Kidney (tissue), 14 donors: ENCODE data around the gene ZNF521. TPM values are rescaled to one million over a fixed set of nuclear protein-coding genes. Genes with fewer than 3 reads are reported as not detected.

Experiments
- DNase-seq, 5 donors: peaks; one replicate each; pipeline ENCODE4 v3.0.0-alpha.2; 2013 to 2020
- FAIRE-seq: peaks from 2 replicates; lab custom pipeline; 2012; peaks lifted over from hg19 to GRCh38; lab: Jason Lieb, UNC
- H3K27ac ChIP-seq, 2 donors: one replicate each; pipeline ENCODE4 v1.7.0; 2013; ENCODE audit warnings: low read depth in 2 of 2, low read length in 2 of 2, inconsistent platforms in 1 of 2
- H3K27me3 ChIP-seq: one replicate; pipeline ENCODE4 v1.7.1; 2013; ENCODE audit warnings: low read length, inconsistent platforms; ENCODE audit not compliant: control insufficient read depth, insufficient read depth
- H3K36me3 ChIP-seq, 3 donors: one replicate each; pipeline versions ENCODE4 v1.7.0 to v1.7.1; 2013; ENCODE audit warnings: low read length in 3 of 3, control low read depth in 1 of 3, inconsistent platforms in 1 of 3; ENCODE audit not compliant: insufficient read depth in 3 of 3, control insufficient read depth in 2 of 3
- H3K4me1 ChIP-seq, 3 donors: one replicate each; pipeline versions ENCODE4 v1.7.0 to v1.7.1; 2013; ENCODE audit warnings: low read length in 3 of 3, inconsistent platforms in 1 of 3, low read depth in 1 of 3; ENCODE audit not compliant: control insufficient read depth in 2 of 3, insufficient read depth in 2 of 3
- H3K4me3 ChIP-seq, 3 donors: one replicate each; pipeline versions ENCODE4 v1.7.0 to v1.8.1; 2013; ENCODE audit warnings: low read length in 3 of 3, control low read depth in 1 of 3, inconsistent platforms in 1 of 3
- H3K9ac ChIP-seq, 3 donors: one replicate each; pipeline versions ENCODE4 v1.7.0 to v1.7.1; 2013; ENCODE audit warnings: low read length in 3 of 3, control low read depth in 1 of 3, inconsistent platforms in 1 of 3
- H3K9me3 ChIP-seq, 3 donors: one replicate each; pipeline versions ENCODE4 v1.7.0 to v1.7.1; 2013; ENCODE audit warnings: low read length in 3 of 3, control low read depth in 1 of 3, inconsistent platforms in 1 of 3; ENCODE audit not compliant: control insufficient read depth in 2 of 3, insufficient read depth in 1 of 3
- intact Hi-C: fragments of 100-400 bp; cut with DNase I; formaldehyde crosslinking; loops from one replicate; pipeline ENCODE4 v1.11.1; 2022
- polyA plus RNA-seq: library from polyadenylated mRNA; stranded (reverse); fragments of 350-450 nt; fragmentation: Illumina TruSeq; extraction: RNeasy Lipid Tissue Mini Kit (QIAGEN cat#74804); gene quantifications from one replicate; pipeline ENCODE4 v1.2.3, GENCODE V29; 2014; ENCODE audit warnings: low read depth, low replicate concordance; ENCODE audit not compliant: insufficient read depth
- total RNA-seq: library from RNA; stranded (reverse); fragmentation: NEBNext Ultra II Directional; extraction: Animal tissue kit (Norgen Biotek cat#: 25700); gene quantifications from one replicate; pipeline ENCODE4 v1.2.1, GENCODE V29; 2021
- TF ChIP-seq, protein P1 (sequence below): IDR thresholded peaks from 3 replicates; pipeline ENCODE4 v1.5.1; 2012; ENCODE audit warnings: mild to moderate bottlenecking, moderate library complexity, borderline replicate concordance; ENCODE audit not compliant: insufficient read depth; ENCODE audit errors: extremely low read depth
- donor health status: control.
- donor health status: control.
- donor health status: control.
- donor health status: control.
- donor health status: control.
- donor health status: DM: yes; HTN: yes; CAD: no.
- donor health status: Normal renal cell carcinoma (clear cell type).

ZNF521 gene
- total and polyA plus RNA-seq, 2 donors from 2014 or later, result 1.8 to 18.0 TPM

DNA sequence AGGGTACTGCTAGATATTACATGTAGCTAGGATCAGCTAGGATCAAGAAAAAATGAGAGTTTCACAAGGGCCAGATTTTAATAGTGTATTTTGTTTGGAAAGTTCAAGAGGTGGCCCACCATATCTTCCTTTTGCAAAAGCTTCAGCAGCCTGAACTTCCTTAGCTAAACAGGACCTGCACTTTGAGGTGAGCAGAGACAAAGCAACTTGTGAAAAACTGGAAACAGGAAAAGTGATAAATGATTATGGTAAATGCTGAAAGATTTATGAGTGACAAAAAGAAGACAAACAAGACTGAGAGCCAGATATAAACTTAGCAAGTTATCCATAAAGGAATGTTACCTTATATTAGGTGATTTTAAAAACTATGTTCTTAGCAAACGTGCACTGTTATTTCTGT is 123.6 kb downstream of the ZNF521 start:
- H3K9ac ChIP-seq, result no peak overlapping the region

DNA sequence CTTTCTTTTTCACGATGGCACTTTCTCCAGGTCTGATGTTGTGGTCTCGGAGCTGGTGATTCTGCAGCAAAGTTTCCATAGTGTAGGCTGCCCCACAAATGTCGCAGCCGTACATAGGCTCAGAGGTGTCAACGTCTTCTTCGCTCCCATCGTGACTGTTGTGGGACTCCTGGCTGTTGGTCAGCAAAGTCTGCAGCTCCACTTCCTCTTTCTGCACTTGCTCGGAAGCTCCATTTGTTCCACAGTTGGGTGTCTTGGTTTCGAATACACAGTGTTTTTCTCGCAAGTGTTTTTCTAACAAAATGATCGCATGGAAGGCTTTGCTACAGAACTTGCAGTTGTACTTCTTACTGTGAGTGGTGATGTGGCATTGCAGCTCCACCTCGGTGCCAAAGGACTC is 126.8 kb downstream of the ZNF521 start:
- Histone ChIP-seq H3K9me3 (no peaks in the 10 kb centered on the region), H3K9ac (no peak overlapping the region), H3K4me3 (no peak overlapping the region), H3K27me3 (no peaks in the 10 kb centered on the region), H3K36me3 (no peaks in the 10 kb centered on the region), H3K27ac (no peak overlapping the region), H3K4me1 (peaks cover 0 to 3% (median 0%) of the 10 kb centered on the region in 3 donors)
- TF ChIP-seq, protein P1, sequence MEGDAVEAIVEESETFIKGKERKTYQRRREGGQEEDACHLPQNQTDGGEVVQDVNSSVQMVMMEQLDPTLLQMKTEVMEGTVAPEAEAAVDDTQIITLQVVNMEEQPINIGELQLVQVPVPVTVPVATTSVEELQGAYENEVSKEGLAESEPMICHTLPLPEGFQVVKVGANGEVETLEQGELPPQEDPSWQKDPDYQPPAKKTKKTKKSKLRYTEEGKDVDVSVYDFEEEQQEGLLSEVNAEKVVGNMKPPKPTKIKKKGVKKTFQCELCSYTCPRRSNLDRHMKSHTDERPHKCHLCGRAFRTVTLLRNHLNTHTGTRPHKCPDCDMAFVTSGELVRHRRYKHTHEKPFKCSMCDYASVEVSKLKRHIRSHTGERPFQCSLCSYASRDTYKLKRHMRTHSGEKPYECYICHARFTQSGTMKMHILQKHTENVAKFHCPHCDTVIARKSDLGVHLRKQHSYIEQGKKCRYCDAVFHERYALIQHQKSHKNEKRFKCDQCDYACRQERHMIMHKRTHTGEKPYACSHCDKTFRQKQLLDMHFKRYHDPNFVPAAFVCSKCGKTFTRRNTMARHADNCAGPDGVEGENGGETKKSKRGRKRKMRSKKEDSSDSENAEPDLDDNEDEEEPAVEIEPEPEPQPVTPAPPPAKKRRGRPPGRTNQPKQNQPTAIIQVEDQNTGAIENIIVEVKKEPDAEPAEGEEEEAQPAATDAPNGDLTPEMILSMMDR, result no peak
- DNase-seq (no peak), FAIRE-seq (no peak)
- intact Hi-C loops, result no loop called here

More for the DNA sequence above, 123.6 kb downstream of the ZNF521 start:
- intact Hi-C loops, result no loop called here
- H3K4me1 ChIP-seq, result peaks cover 0 to 8% (median 0%) of the 10 kb centered on the region in 3 donors
- H3K36me3 ChIP-seq, result no peaks in the 10 kb centered on the region
- no peak for FAIRE-seq
- H3K27me3 ChIP-seq, result no peaks in the 10 kb centered on the region
- TF ChIP-seq, protein P1, result no peak
- DNase-seq, result peak in 1 of 5 donors; percentile 58
- H3K4me3 ChIP-seq, result no peak overlapping the region
- H3K27ac ChIP-seq, result no peak overlapping the region
- no peaks in the 10 kb centered on the region for H3K9me3 ChIP-seq

DNA sequence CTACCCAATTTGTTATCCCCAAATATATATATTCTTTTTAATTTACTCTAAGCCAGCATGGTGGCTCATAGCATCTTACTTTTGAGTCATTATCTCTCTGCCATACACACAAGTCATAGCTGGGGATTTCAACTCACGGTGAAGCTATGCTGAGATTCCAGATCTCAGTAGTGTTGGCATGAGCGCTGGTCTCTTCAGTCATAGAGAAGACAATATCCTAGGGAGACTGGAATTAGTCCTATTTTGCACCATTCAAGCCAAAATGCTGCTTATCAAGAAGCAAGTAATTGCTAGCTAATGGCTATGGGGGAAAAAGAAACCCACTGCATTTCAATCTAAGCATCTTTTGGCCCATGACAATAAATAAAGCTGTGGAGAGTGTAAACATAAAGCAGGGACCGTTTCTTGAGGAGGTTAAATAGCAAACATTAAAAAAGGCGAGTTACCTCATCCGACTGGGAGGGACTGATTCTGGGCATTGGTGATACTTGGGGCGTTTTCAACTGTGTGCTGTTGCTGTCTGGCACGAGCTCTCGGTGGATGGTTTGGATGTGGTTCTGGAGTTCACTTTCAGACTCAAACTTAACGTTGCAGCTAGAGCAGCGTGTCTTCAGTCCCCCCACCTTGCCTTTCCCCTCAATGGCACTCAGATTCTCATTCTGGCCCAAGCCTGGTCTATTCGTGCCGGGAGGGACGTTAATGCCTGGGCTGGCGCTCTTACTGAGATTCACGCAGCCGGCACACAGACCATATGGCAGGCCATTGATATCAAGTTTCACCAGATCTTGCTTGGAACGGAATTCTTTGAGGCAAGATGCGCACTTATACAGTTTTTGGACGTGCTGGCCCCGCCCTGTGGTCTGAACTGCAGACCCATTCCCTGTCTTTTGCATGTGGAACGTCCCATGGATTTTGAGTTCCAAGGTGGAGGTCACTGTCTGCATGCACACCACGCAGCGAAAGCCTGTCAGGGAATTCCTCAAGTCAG is 127.8 kb downstream of the ZNF521 start:
- H3K4me1 ChIP-seq, result no peaks in the 10 kb centered on the region
- no peak for DNase-seq
- H3K27ac ChIP-seq, result no peak overlapping the region
- no peak overlapping the region for H3K4me3 ChIP-seq
- intact Hi-C loops, result no loop called here
- TF ChIP-seq, protein P1, result no peak
- no peaks in the 10 kb centered on the region for H3K36me3 ChIP-seq
- FAIRE-seq, result no peak
- no peaks in the 10 kb centered on the region for H3K9me3 ChIP-seq
- no peak overlapping the region for H3K9ac ChIP-seq
- H3K27me3 ChIP-seq, result no peaks in the 10 kb centered on the region
